A673 (cell line): ENCODE results near the gene SLC26A5. TPM values are rescaled to one million over a fixed set of nuclear protein-coding genes. Genes with fewer than 3 reads are reported as not detected.

Experiments
- BruUV-seq: library from RNA; stranded (reverse); fragments of 400-500 nt; replicated peaks from 2 replicates; lab custom pipeline; 2021; lab: Mats Ljungman, UMichigan
- CTCF ChIA-PET: fragments of 300-600 bp; sonication (Branson Sonifier 250); formaldehyde crosslinking; loops from one replicate; lab custom pipeline; 2022; ENCODE audit warnings: antibody characterized with exemption; lab: Charles Lee
- POLR2A ChIA-PET: fragments of 300-600 bp; sonication (Branson Sonifier 250); formaldehyde crosslinking; loops from one replicate; lab custom pipeline; 2022; ENCODE audit warnings: antibody characterized with exemption; ENCODE audit not compliant: low non-redundant PET; lab: Charles Lee
- DNase-seq: peaks from one replicate; pipeline ENCODE4 v3.0.0-alpha.2; 2015; ENCODE audit warnings: low spot score
- H3K27ac ChIP-seq: fragments of 200-600 bp; sonication (generic); 2 replicates; pipeline ENCODE4 v1.5.1; 2016; ENCODE audit warnings: mixed run types, low read depth, mild to moderate bottlenecking, mixed read lengths, antibody characterized with exemption, low read length; ENCODE audit not compliant: poor library complexity, severe bottlenecking
- H3K27me3 ChIP-seq: fragments of 200-600 bp; sonication (generic); replicated peaks from 2 replicates; pipeline ENCODE4 v1.6.1; 2017; ENCODE audit warnings: mixed run types, low read depth, mild to moderate bottlenecking, mixed read lengths, antibody characterized with exemption, low read length; ENCODE audit not compliant: insufficient read depth, poor library complexity
- H3K36me3 ChIP-seq: fragments of 200-600 bp; sonication (generic); 2 replicates; pipeline ENCODE4 v1.6.1; 2016; ENCODE audit warnings: mixed run types, mild to moderate bottlenecking, mixed read lengths, antibody characterized with exemption, low read length; ENCODE audit not compliant: insufficient read depth, poor library complexity, severe bottlenecking
- H3K4me1 ChIP-seq: fragments of 200-600 bp; sonication (generic); 2 replicates; pipeline ENCODE4 v1.6.1; 2017; ENCODE audit warnings: mixed run types, mild to moderate bottlenecking, mixed read lengths, antibody characterized with exemption, low read length; ENCODE audit not compliant: insufficient read depth, poor library complexity, severe bottlenecking
- H3K4me3 ChIP-seq: fragments of 200-600 bp; sonication (generic); 2 replicates; pipeline ENCODE4 v1.5.1; 2016; ENCODE audit warnings: low read depth, mixed run types, mild to moderate bottlenecking, mixed read lengths, low read length; ENCODE audit not compliant: poor library complexity, severe bottlenecking
- H3K9me3 ChIP-seq: fragments of 200-600 bp; sonication (generic); 2 replicates; pipeline ENCODE4 v1.6.1; 2016; ENCODE audit warnings: mixed run types, low read depth, mild to moderate bottlenecking, mixed read lengths, antibody characterized with exemption, low read length; ENCODE audit not compliant: poor library complexity, severe bottlenecking
- CTCF ChIP-seq: fragments of 300-800, 200-600 bp; sonication (generic); conservative IDR thresholded peaks from 2 replicates; pipeline ENCODE4 v1.5.1; 2017; ENCODE audit warnings: low read depth, mild to moderate bottlenecking, antibody characterized with exemption, low read length, moderate library complexity, mixed read lengths
- EZH2 ChIP-seq: fragments of 200-600 bp; sonication (generic); IDR thresholded peaks from 2 replicates; pipeline ENCODE4 v1.6.1; 2017; ENCODE audit warnings: borderline replicate concordance, low read depth, mild to moderate bottlenecking, mixed read lengths, antibody characterized with exemption, low read length; ENCODE audit not compliant: poor library complexity, severe bottlenecking
- intact Hi-C: fragments of 100-400 bp; cut with micrococcal nuclease; formaldehyde crosslinking; loops from one replicate; pipeline ENCODE4 v1.10.0; 2022; ENCODE audit not compliant: unreplicated experiment
- total RNA-seq: library from RNA; stranded (reverse); gene quantifications from 2 replicates; pipeline ENCODE4 v1.2.3, GENCODE V29; 2021

SLC26A5 gene
- total RNA-seq, 1 experiment from 2014 or later, result not detected

GRCh38 chr7:103325744-103326143 lies 120.3 kb downstream of the SLC26A5 start:
- CTCF ChIA-PET, result interaction anchor here (0.6 kb wide), 2 partner anchors 16 to 567 kb away, joined by 4 to 11 read pairs; no protein-coding TSS in a partner anchor

More at GRCh38 chr7:103325744-103326143, 120.3 kb downstream of the SLC26A5 start:
- no peak for DNase-seq
- H3K27ac ChIP-seq, result no peak overlapping the region
- intact Hi-C loops, result no loop called here
- no peak for TF ChIP-seq CTCF
- TF ChIP-seq EZH2, result no peak
- H3K36me3 ChIP-seq, result peaks cover 71% of the 10 kb centered on the region
- POLR2A ChIA-PET, result no interaction called here
- no peaks in the 10 kb centered on the region for H3K27me3 ChIP-seq
- BruUV-seq, result no TSS peak
- H3K9me3 ChIP-seq, result no peaks in the 10 kb centered on the region
- H3K4me1 ChIP-seq, result no peaks in the 10 kb centered on the region
- H3K4me3 ChIP-seq, result no peak overlapping the region

Other genes with a start within 250 kb of the SLC26A5 start
- gene PMPCB, start 148.8 kb downstream of the SLC26A5 start, total RNA-seq, result 66.8 and 71.7 TPM in 2 replicates
- gene DNAJC2, start 101.4 kb downstream of the SLC26A5 start, total RNA-seq, result 59.6 and 76.8 TPM in 2 replicates
- gene PSMC2, start 98.6 kb downstream of the SLC26A5 start, total RNA-seq, result 303 and 333 TPM in 2 replicates